Panc1 (cell line): Measurements from ENCODE around the gene HTT-AS. TPM values are rescaled to one million over a fixed set of nuclear protein-coding genes. Genes with fewer than 3 reads are reported as not detected.

Source experiments
- ATAC-seq: fragments of 200-7000 bp; cut with Tn5 transposase; 2 replicates; pipeline ENCODE4 v1.9.1; 2020; ENCODE audit warnings: mild to moderate bottlenecking, moderate library complexity
- BruUV-seq: library from RNA; stranded (reverse); fragments of 400-500 nt; replicated peaks from 2 replicates; lab custom pipeline; 2021; lab: Mats Ljungman, UMichigan
- CTCF ChIA-PET: fragments of 300-600 bp; sonication (Branson Sonifier 250); formaldehyde crosslinking; loops from one replicate; lab custom pipeline; 2022; ENCODE audit warnings: antibody characterized with exemption; lab: Charles Lee
- POLR2A ChIA-PET: fragments of 300-600 bp; sonication (Branson Sonifier 250); formaldehyde crosslinking; loops from one replicate; lab custom pipeline; 2022; ENCODE audit warnings: antibody characterized with exemption; lab: Charles Lee
- DNase-seq: peaks from one replicate; pipeline ENCODE4 v3.0.0-alpha.2; 2010; ENCODE audit warnings: low read depth, low spot score
- H3K27ac ChIP-seq: 2 replicates; pipeline ENCODE4 v1.5.1; 2011; ENCODE audit warnings: mild to moderate bottlenecking, low read length, inconsistent platforms
- H3K27me3 ChIP-seq: fragments of 200-500 bp; sonication (Bioruptor generic); 2 replicates; pipeline ENCODE4 v1.6.0; 2014; ENCODE audit warnings: low read length, inconsistent platforms; ENCODE audit not compliant: control insufficient read depth, insufficient read depth
- H3K36me3 ChIP-seq: fragments of 200-500 bp; sonication (Bioruptor generic); 2 replicates; pipeline ENCODE4 v1.5.1; 2014; ENCODE audit warnings: inconsistent platforms, mild to moderate bottlenecking, low read length, moderate library complexity; ENCODE audit not compliant: control insufficient read depth, insufficient read depth
- H3K4me1 ChIP-seq: 2 replicates; pipeline ENCODE4 v1.5.1; 2011; ENCODE audit warnings: inconsistent platforms, mild to moderate bottlenecking, low read length, moderate library complexity; ENCODE audit not compliant: control insufficient read depth, insufficient read depth
- H3K4me3 ChIP-seq, 2 experiments: 2 replicates each; pipeline ENCODE4 v1.5.1; 2011 to 2012; ENCODE audit warnings: low read depth in 2 of 2, low read length in 2 of 2, mild to moderate bottlenecking in 2 of 2, inconsistent platforms in 1 of 2, moderate library complexity in 1 of 2
- H3K9me3 ChIP-seq: fragments of 200-500 bp; sonication (Bioruptor generic); 2 replicates; pipeline ENCODE4 v1.5.1; 2014; ENCODE audit warnings: low read depth, mild to moderate bottlenecking, inconsistent platforms, low read length, moderate library complexity; ENCODE audit not compliant: control insufficient read depth, insufficient read depth
- CTCF ChIP-seq: fragments of 450-650 bp; IDR thresholded peaks from 2 replicates; pipeline ENCODE4 v1.5.1; 2017; ENCODE audit warnings: mild to moderate bottlenecking
- POLR2AphosphoS5 ChIP-seq: IDR thresholded peaks from 2 replicates; pipeline ENCODE4 v1.6.1; 2012; ENCODE audit warnings: mild to moderate bottlenecking, low read depth, low read length, moderate library complexity
- REST ChIP-seq, 2 experiments: IDR thresholded peaks; 2 replicates each; pipeline ENCODE4 v1.6.1; 2011 to 2012; ENCODE audit warnings: low read depth in 2 of 2, control low read depth in 1 of 2, low read length in 1 of 2, mild to moderate bottlenecking in 1 of 2, moderate library complexity in 1 of 2; ENCODE audit not compliant: insufficient read depth in 1 of 2
- SIN3A ChIP-seq: IDR thresholded peaks from 2 replicates; pipeline ENCODE4 v1.6.1; 2012; ENCODE audit warnings: low read depth, mild to moderate bottlenecking, low read length, moderate library complexity, borderline replicate concordance; ENCODE audit not compliant: insufficient read depth
- TCF7L2 ChIP-seq: IDR thresholded peaks from 2 replicates; pipeline ENCODE4 v1.6.1; 2011; ENCODE audit warnings: mild to moderate bottlenecking, low read depth, low read length, inconsistent platforms
- in situ Hi-C: cut with HindIII; loops from 2 replicates; pipeline ENCODE4 v1.10.0; 2016; ENCODE audit warnings: low sequenced_read_pairs, low pct_unique_long_range_greater_than_20kb
- intact Hi-C: fragments of 100-400 bp; cut with micrococcal nuclease; formaldehyde crosslinking; loops from one replicate; pipeline ENCODE4 v1.10.0; 2022; ENCODE audit not compliant: unreplicated experiment
- total RNA-seq: library from RNA; stranded (reverse); gene quantifications from one replicate; pipeline ENCODE4 v1.2.1, GENCODE V29; 2021; ENCODE audit not compliant: unreplicated experiment

HTT-AS gene
- total RNA-seq, 1 experiment from 2014 or later = not detected

DNA sequence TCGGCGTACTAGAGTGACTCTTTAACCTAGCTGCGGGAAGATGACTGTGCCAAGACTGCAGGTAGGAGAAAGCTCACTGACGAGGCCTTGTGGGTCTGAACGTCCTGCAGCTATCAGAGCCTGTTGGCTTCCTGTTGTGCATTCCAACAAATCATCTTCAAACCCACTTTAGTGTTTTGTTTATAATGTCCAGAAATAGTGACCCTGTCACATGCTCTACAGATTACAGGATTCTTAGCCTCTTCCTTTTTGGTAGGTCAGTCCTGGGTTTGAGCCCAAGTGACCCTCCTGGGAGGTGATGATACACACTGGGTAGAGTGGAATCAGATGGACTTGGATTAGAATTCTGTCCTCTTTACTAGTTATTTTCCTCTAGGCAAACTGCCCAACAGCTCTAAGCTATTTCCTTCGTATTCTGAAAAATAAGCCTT, 33.4 kb upstream of the HTT-AS start:
- Histone ChIP-seq H3K36me3 (peaks cover 3% of the 10 kb centered on the region; the same call in 1 of the 2 replicates), H3K4me3 (no peak overlapping the region), H3K4me1 (no peaks in the 10 kb centered on the region), H3K9me3 (no peaks in the 10 kb centered on the region), H3K27me3 (no peaks in the 10 kb centered on the region), H3K27ac (no peak overlapping the region)
- intact Hi-C loops = no loop called here
- DNase-seq (no peak), ATAC-seq (no peak)
- TF ChIP-seq REST (IDR thresholded peaks at IDR 0.05; ENCODE audit: insufficient read depth in 1 of 2, low read depth in 2 of 2, low read length in 1 of 2) (no peak), SIN3A (no peak), POLR2AphosphoS5 (no peak), CTCF (no peak), TCF7L2 (no peak)
- POLR2A ChIA-PET = no interaction called here
- no TSS peak for BruUV-seq
- in situ Hi-C loops = no loop called here
- CTCF ChIA-PET = interaction anchor here (0.8 kb wide), 1 partner anchor 25 kb away, joined by 3 read pairs; no protein-coding TSS in a partner anchor

GRCh38 chr4:3107271-3107670, 32.9 kb upstream of the HTT-AS start:
- POLR2A ChIA-PET = no interaction called here

More at GRCh38 chr4:3107271-3107670, 32.9 kb upstream of the HTT-AS start:
- Histone ChIP-seq H3K27me3 (no peaks in the 10 kb centered on the region), H3K9me3 (no peaks in the 10 kb centered on the region), H3K27ac (no peak overlapping the region), H3K4me3 (no peak overlapping the region), H3K4me1 (no peaks in the 10 kb centered on the region), H3K36me3 (peaks cover 3% of the 10 kb centered on the region; the same call in 1 of the 2 replicates)
- TF ChIP-seq POLR2AphosphoS5 (no peak), TCF7L2 (no peak), REST (IDR thresholded peaks at IDR 0.05; ENCODE audit: insufficient read depth in 1 of 2, low read depth in 2 of 2, low read length in 1 of 2) (no peak), CTCF (no peak), SIN3A (no peak)
- in situ Hi-C loops = no loop called here
- DNase-seq (no peak), ATAC-seq (no peak)
- intact Hi-C loops = no loop called here
- BruUV-seq = no TSS peak
- CTCF ChIA-PET = interaction anchor here (0.8 kb wide), 1 partner anchor 24 kb away, joined by 3 read pairs; no protein-coding TSS in a partner anchor
